Transverse colon (tissue), 4 donors: ENCODE results near the gene PFKFB2. TPM values are rescaled to one million over a fixed set of nuclear protein-coding genes. Genes with fewer than 3 reads are reported as not detected.

Experiments
- DNase-seq: peaks from one replicate; pipeline ENCODE4 v3.0.0-alpha.2; 2019
- H3K27ac ChIP-seq, 4 donors: fragments of 200-600 bp; sonication (generic); 2 replicates each; pipeline ENCODE4 v1.5.1; 2016 to 2018; ENCODE audit warnings: inconsistent platforms in 4 of 4
- H3K27me3 ChIP-seq: fragments of 200-600 bp; sonication (generic); 2 replicates; pipeline ENCODE4 v1.5.1; 2017; ENCODE audit warnings: inconsistent platforms
- H3K36me3 ChIP-seq, 4 donors: fragments of 200-600 bp; sonication (generic); 2 replicates each; pipeline ENCODE4 v1.5.1; 2017 to 2019; ENCODE audit warnings: inconsistent platforms in 4 of 4
- H3K4me1 ChIP-seq, 4 donors: fragments of 200-600 bp; sonication (generic); 2 replicates each; pipeline ENCODE4 v1.5.1; 2017 to 2020; ENCODE audit warnings: inconsistent platforms in 4 of 4
- H3K4me3 ChIP-seq, 4 donors: fragments of 200-600 bp; sonication (generic); 1 replicate in 1 of 4; 2 replicates in 3 of 4; pipeline versions ENCODE4 v1.5.1 to v1.6.1; 2017 to 2019; ENCODE audit warnings: inconsistent platforms in 4 of 4
- H3K9me3 ChIP-seq, 2 donors: fragments of 200-600 bp; sonication (generic); 2 replicates each; pipeline ENCODE4 v1.5.1; 2017 to 2019; ENCODE audit warnings: inconsistent platforms in 2 of 2
- CTCF ChIP-seq, 5 experiments: fragments of 200-600 bp in 3 of 5; fragments of 450-650 bp in 2 of 5; sonication (generic) in 3 of 5; IDR thresholded peaks; 1 replicate in 2 of 5; 2 replicates in 3 of 5; pipeline ENCODE4 v1.5.1; 2016 to 2017; ENCODE audit warnings: antibody characterized with exemption in 5 of 5, inconsistent platforms in 3 of 5, mild to moderate bottlenecking in 2 of 5, moderate library complexity in 1 of 5
- EP300 ChIP-seq: sonication (generic); formaldehyde crosslinking; IDR thresholded peaks from one replicate; pipeline ENCODE4 v1.6.1; 2017; ENCODE audit warnings: antibody characterized with exemption, low read depth
- POLR2A ChIP-seq: fragments of 450-650 bp; IDR thresholded peaks from one replicate; pipeline ENCODE4 v1.6.1; 2016; ENCODE audit warnings: antibody characterized with exemption, mild to moderate bottlenecking, moderate library complexity
- POLR2AphosphoS5 ChIP-seq, 3 donors: sonication (generic); formaldehyde crosslinking; IDR thresholded peaks; one replicate each; pipeline ENCODE4 v1.6.1; 2016; ENCODE audit warnings: antibody characterized with exemption in 3 of 3
- WGBS, 2 donors: methylation state at CpG; one replicate each; pipeline ENCODE4 v1.1.5; 2018; ENCODE audit warnings: low coverage in 1 of 2; 5-methylcytosine and 5-hydroxymethylcytosine counted together
- in situ Hi-C, 4 donors: fragments of 200-750 bp; cut with MboI; loops; one replicate each; pipeline versions ENCODE4 v1.15.0 to v1.15.1; 2017; ENCODE audit warnings: low sequenced_read_pairs in 3 of 4, low pct_ligation_motif_present in 1 of 4, low pct_unique_long_range_greater_than_20kb in 1 of 4
- intact Hi-C: fragments of 100-400 bp; cut with DNase I; formaldehyde crosslinking; loops from one replicate; pipeline ENCODE4 v1.15.1; 2023; ENCODE audit warnings: low total_unique reads
- total RNA-seq, 4 donors: library from RNA; depleted of rRNA; stranded (reverse); fragments of >200 nt; gene quantifications; one replicate each; pipeline ENCODE4 v1.1.0, GENCODE V29; 2016

PFKFB2 gene
- total RNA-seq, 4 donors from 2014 or later: 84.2 to 155 (median 91.1) TPM

GRCh38 chr1:207034208-207034607 is 18.9 kb upstream of the PFKFB2 start:
- H3K27ac ChIP-seq: peak overlapping the region in 1 of 4 donors; percentile 13
- H3K4me1 ChIP-seq: peaks cover 0 to 31% (median 10%) of the 10 kb centered on the region in 4 donors
- no peak for DNase-seq
- 33 to 35% methylated on average over 1 of the region's 1 CpG for WGBS, 2 donors
- intact Hi-C loops: no loop called here
- H3K4me3 ChIP-seq: no peak overlapping the region
- no peaks in the 10 kb centered on the region for H3K27me3 ChIP-seq
- TF ChIP-seq POLR2A (no peak), POLR2AphosphoS5 (IDR thresholded peaks at IDR 0.05) (peak in 1 of 3 donors; percentile 47)
- no peaks in the 10 kb centered on the region for H3K36me3 ChIP-seq
- in situ Hi-C loops: no loop called here
- H3K9me3 ChIP-seq: no peaks in the 10 kb centered on the region

- peak overlapping the region in 2 of 4 donors; percentile 13 to 20 for H3K27ac ChIP-seq
- TF ChIP-seq POLR2AphosphoS5 (IDR thresholded peaks at IDR 0.05) (peak in 1 of 3 donors; percentile 18), CTCF (IDR thresholded peaks at IDR 0.05) (no peak)
- in situ Hi-C loops: no loop called here
These were observed 18.1 kb upstream of the PFKFB2 start for GRCh38 chr1:207034998-207035397.

GRCh38 chr1:207035877-207036551 is 17.1 kb upstream of the PFKFB2 start:
- TF ChIP-seq POLR2A (no peak), POLR2AphosphoS5 (IDR thresholded peaks at IDR 0.05) (no peak), CTCF (IDR thresholded peaks at IDR 0.05) (no peak), EP300 (no peak)
- DNase-seq: no peak
- intact Hi-C loops (no loop called here), in situ Hi-C loops (no loop called here)
- Histone ChIP-seq H3K36me3 (no peaks in the 10 kb centered on the region), H3K4me1 (peaks cover 0 to 15% (median 3%) of the 10 kb centered on the region in 4 donors), H3K27ac (no peak overlapping the region), H3K9me3 (no peaks in the 10 kb centered on the region), H3K27me3 (no peaks in the 10 kb centered on the region), H3K4me3 (no peak overlapping the region)
- 65 to 88% methylated on average over 4 of the region's 4 CpGs for WGBS, 2 donors

More at GRCh38 chr1:207034998-207035397, 18.1 kb upstream of the PFKFB2 start:
- intact Hi-C loops: no loop called here
- Histone ChIP-seq H3K36me3 (no peaks in the 10 kb centered on the region), H3K27me3 (no peaks in the 10 kb centered on the region), H3K4me3 (no peak overlapping the region), H3K4me1 (peaks cover 0 to 23% (median 6%) of the 10 kb centered on the region in 4 donors), H3K9me3 (no peaks in the 10 kb centered on the region)
- no peak for DNase-seq

- Histone ChIP-seq H3K27me3 (no peaks in the 10 kb centered on the region), H3K27ac (no peak overlapping the region), H3K36me3 (no peaks in the 10 kb centered on the region), H3K9me3 (no peaks in the 10 kb centered on the region), H3K4me1 (peaks cover 0 to 15% (median 3%) of the 10 kb centered on the region in 4 donors), H3K4me3 (no peak overlapping the region)
- intact Hi-C loops (no loop called here), in situ Hi-C loops (no loop called here)
- no peak for DNase-seq
- TF ChIP-seq POLR2A (no peak), POLR2AphosphoS5 (IDR thresholded peaks at IDR 0.05) (no peak), CTCF (IDR thresholded peaks at IDR 0.05) (no peak), EP300 (no peak)
- 88% methylated on average over 1 of the region's 1 CpG; no CpG with 5 or more reads in 1 of the 2 donors for WGBS, 2 donors
These were observed 16.2 kb upstream of the PFKFB2 start for GRCh38 chr1:207036865-207037264.
